ENCODE results near the gene RNF151.
"Not testable (repeated sequence)": the region's sequence is repeated elsewhere in the genome, so short reads cannot be mapped to it uniquely, and the experiment has no call there.

Gene RNF151

GRCh38 chr16:1939833-1940232, 26.8 kb upstream of the RNF151 start:
- FAIRE-seq: not testable (repeated sequence)

- no peak for FAIRE-seq
These were observed 26.1 kb upstream of the RNF151 start for GRCh38 chr16:1940273-1941161.

- FAIRE-seq: no peak
These were observed 25.3 kb upstream of the RNF151 start for GRCh38 chr16:1941162-1942046.

- FAIRE-seq: no peak
These were observed 24.4 kb upstream of the RNF151 start for GRCh38 chr16:1942047-1942809.

- no peak for FAIRE-seq
These were observed 23.6 kb upstream of the RNF151 start, which contains the start of gene MSRB1 for GRCh38 chr16:1942810-1943726. TSS of gene MSRB1 (minus strand) at chr16:1943199. CDS start at chr16:1943156, 43 bp downstream.

- FAIRE-seq: no peak
These were observed 21.9 kb upstream of the RNF151 start for GRCh38 chr16:1944612-1945199.

- no peak for FAIRE-seq
These were observed 20.9 kb upstream of the RNF151 start for GRCh38 chr16:1945559-1946391.

- no peak for FAIRE-seq
These were observed 19.9 kb upstream of the RNF151 start for GRCh38 chr16:1946495-1947368.

- no peak for FAIRE-seq
These were observed 19.3 kb upstream of the RNF151 start for GRCh38 chr16:1947369-1947670.

GRCh38 chr16:1949507-1949906, 17.1 kb upstream of the RNF151 start:
- FAIRE-seq: no peak

GRCh38 chr16:1950047-1950446, 16.6 kb upstream of the RNF151 start:
- FAIRE-seq: no peak

- no peak for FAIRE-seq
These were observed 16.1 kb upstream of the RNF151 start for GRCh38 chr16:1950559-1950958.

- no peak for FAIRE-seq
These were observed 12.9 kb upstream of the RNF151 start for GRCh38 chr16:1953734-1954133.

- FAIRE-seq: not testable (repeated sequence)
These were observed 9.1 kb upstream of the RNF151 start for GRCh38 chr16:1957434-1958142.

GRCh38 chr16:1958143-1958491, 8.5 kb upstream of the RNF151 start:
- FAIRE-seq: not testable (repeated sequence)

- FAIRE-seq: no peak
These were observed 7.9 kb upstream of the RNF151 start for GRCh38 chr16:1958715-1959268.

- FAIRE-seq: no peak
These were observed 7.2 kb upstream of the RNF151 start, which contains the start of gene NDUFB10 for GRCh38 chr16:1959269-1960039. TSS of gene NDUFB10 (plus strand) at chr16:1959538. CDS start at chr16:1959625, 87 bp downstream.

Measured in islet of Langerhans (tissue), 1 donor.